ENCODE results near the gene ENPP3.

The ENPP3 gene

DNA sequence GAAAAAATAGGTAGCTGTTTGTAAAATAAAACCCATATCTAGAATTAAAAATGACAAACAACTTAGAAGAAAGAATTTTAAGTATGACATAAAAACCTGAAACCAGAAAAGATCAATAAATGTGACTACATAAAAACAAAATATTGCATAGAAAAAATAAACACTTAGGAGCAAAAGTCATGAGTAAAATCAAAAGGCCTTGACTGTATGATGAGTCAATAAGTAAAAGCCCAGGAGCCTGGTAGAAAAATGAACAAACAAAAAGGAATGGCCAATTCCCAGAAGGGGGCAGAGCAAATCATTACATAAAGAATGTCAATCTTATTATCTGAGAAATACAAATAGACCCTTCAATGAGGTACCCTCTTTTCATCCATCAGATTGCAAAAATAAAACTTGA, 150.0 kb downstream of the ENPP3 start:
- no peak overlapping the region for H3K4me3 ChIP-seq (ENCODE audit: low read length)
- H3K27ac ChIP-seq (ENCODE audit: low read depth, low read length), result no peak overlapping the region
- H3K27me3 ChIP-seq (ENCODE audit: control insufficient read depth, insufficient read depth, low read length), result no peaks in the 10 kb centered on the region
- no peaks in the 10 kb centered on the region for H3K36me3 ChIP-seq (ENCODE audit: control insufficient read depth, insufficient read depth, low read length)
- no peak overlapping the region for H3K9ac ChIP-seq (ENCODE audit: low read length)
- H3K4me1 ChIP-seq (ENCODE audit: control insufficient read depth, insufficient read depth, low read length), result no peaks in the 10 kb centered on the region

DNA sequence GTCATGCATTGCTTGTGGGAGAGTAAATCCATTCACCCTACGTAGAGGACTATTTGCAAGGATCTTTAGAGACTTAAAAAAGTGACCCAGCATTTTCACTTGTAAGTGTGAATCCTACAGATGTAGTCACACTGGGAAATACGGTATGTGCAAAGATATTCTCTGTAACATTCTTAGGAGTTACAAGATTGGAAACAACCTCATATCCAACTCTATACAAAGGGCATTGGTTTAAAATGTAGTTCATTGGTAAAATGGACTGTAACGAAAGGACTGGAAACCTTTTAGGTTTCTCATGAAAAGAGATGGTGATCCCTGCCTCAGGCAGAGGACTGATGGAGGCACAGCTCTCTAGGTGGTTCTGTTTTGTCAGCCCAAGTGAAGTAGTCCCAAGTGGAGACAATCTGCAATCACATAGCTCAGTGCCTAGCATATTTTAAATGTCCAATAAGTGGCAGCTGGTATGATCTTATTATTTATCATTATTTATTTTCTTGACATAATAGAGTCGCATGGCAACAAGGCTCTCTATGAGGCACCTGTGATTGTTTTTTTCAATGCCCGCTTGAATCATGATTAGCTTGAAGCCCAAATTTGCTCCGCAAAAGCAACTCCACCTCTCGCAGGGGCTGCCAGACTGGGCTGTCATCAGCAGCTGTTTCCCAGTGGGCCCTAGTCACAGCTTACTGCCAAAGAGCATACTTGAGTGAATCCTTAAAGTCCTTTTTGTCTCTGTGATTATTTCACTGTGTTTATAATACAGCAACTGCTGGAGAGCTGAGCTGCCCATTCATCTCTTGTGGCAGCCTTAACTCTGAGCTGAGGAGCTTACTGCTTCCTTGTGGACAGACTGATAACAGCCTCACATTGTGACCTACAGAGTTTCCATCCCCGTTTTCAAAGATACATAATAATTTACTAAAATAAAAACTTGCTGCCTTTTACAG, 150.9 kb downstream of the ENPP3 start:
- H3K27me3 ChIP-seq (ENCODE audit: control insufficient read depth, insufficient read depth, low read length), result no peaks in the 10 kb centered on the region
- no peak overlapping the region for H3K9ac ChIP-seq (ENCODE audit: low read length)
- no peak overlapping the region for H3K27ac ChIP-seq (ENCODE audit: low read depth, low read length)
- no peaks in the 10 kb centered on the region for H3K4me1 ChIP-seq (ENCODE audit: control insufficient read depth, insufficient read depth, low read length)
- H3K36me3 ChIP-seq (ENCODE audit: control insufficient read depth, insufficient read depth, low read length), result no peaks in the 10 kb centered on the region
- no peak overlapping the region for H3K4me3 ChIP-seq (ENCODE audit: low read length)

DNA sequence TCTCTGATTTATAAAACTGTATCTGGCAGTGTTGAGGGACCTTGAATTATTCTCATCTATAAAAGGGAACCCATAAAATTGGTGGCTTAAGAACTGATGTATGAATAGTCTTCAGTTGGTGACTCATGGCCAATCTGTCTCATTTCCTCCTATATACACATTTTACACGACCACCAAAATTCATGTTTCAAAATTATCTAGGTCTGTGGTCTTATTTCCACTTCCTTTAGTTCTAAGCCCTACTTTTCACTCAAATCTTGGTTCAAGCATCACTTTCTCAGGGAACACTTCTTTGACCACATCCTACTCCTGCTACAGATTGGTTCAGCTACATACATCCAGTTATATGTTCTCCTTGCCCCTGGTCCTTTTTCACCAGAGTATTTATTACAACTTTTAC, 152.1 kb downstream of the ENPP3 start:
- no peak overlapping the region for H3K27ac ChIP-seq (ENCODE audit: low read depth, low read length)
- H3K36me3 ChIP-seq (ENCODE audit: control insufficient read depth, insufficient read depth, low read length), result no peaks in the 10 kb centered on the region
- H3K4me3 ChIP-seq (ENCODE audit: low read length), result no peak overlapping the region
- no peaks in the 10 kb centered on the region for H3K4me1 ChIP-seq (ENCODE audit: control insufficient read depth, insufficient read depth, low read length)
- H3K9ac ChIP-seq (ENCODE audit: low read length), result no peak overlapping the region
- no peaks in the 10 kb centered on the region for H3K27me3 ChIP-seq (ENCODE audit: control insufficient read depth, insufficient read depth, low read length)

DNA sequence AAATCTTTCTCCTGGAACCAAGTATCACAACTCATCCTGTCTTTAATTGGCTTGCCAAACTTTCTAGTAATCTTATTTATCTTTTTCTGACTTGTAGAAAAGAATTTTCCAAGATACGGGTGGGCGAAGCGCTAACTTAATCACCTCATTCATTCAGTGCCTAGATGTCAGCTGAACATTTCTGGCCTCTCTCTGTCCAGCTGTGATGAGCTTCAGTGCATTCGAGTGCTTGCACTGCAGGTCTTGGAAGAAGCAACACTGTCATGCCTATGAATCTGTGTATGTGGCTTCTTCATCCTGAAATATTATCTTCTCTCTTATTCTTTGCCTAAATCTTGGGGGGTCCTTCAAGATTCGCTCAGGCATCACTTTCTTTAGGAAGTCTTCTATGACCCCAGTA, 154.4 kb downstream of the ENPP3 start:
- H3K9ac ChIP-seq (ENCODE audit: low read length), result no peak overlapping the region
- H3K4me1 ChIP-seq (ENCODE audit: control insufficient read depth, insufficient read depth, low read length), result no peaks in the 10 kb centered on the region
- no peaks in the 10 kb centered on the region for H3K27me3 ChIP-seq (ENCODE audit: control insufficient read depth, insufficient read depth, low read length)
- H3K4me3 ChIP-seq (ENCODE audit: low read length), result no peak overlapping the region
- H3K36me3 ChIP-seq (ENCODE audit: control insufficient read depth, insufficient read depth, low read length), result no peaks in the 10 kb centered on the region
- H3K27ac ChIP-seq (ENCODE audit: low read depth, low read length), result no peak overlapping the region

DNA sequence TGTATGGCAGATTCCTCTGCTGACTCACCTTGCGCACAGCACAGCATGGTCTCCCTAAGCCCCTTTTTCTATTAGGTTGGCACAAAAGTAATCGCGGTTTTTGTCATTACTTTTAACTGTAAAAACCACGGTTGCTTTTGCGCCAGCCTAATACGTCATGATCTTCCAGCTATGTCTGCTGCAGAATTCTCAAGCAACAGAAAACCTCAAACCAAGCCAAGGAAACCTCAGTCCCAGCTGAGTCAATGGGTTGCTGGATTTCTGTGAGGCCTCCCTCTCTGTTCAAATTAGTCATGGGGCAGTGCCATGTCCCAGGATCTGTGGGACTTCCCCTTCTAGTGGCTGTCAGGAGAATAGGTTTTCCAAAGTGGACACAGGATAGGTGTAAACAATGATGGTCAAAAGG, 155.0 kb downstream of the ENPP3 start:
- H3K27me3 ChIP-seq (ENCODE audit: control insufficient read depth, insufficient read depth, low read length), result no peaks in the 10 kb centered on the region
- no peak overlapping the region for H3K4me3 ChIP-seq (ENCODE audit: low read length)
- no peaks in the 10 kb centered on the region for H3K4me1 ChIP-seq (ENCODE audit: control insufficient read depth, insufficient read depth, low read length)
- no peaks in the 10 kb centered on the region for H3K36me3 ChIP-seq (ENCODE audit: control insufficient read depth, insufficient read depth, low read length)
- H3K27ac ChIP-seq (ENCODE audit: low read depth, low read length), result no peak overlapping the region
- H3K9ac ChIP-seq (ENCODE audit: low read length), result no peak overlapping the region

DNA sequence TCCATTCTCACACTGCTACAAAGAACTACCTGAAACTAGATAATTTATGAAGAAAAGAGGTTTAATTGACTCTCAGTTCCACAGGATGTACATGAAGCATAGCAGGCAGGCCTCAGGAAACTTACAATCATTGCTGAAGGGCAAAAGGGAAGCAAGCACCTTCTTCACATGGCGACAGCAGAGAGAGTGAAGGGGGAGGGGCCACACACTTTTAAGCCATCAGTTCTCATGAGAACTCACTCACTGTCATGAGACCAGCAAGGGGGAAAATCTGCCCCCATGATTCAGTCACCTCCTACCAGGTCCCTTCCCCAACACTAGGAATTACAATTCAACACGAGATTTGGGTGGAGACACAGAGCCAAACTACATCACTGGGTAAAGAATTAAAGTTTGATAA, 158.3 kb downstream of the ENPP3 start:
- Histone ChIP-seq H3K27ac (ENCODE audit: low read depth, low read length) (no peak overlapping the region), H3K4me1 (ENCODE audit: control insufficient read depth, insufficient read depth, low read length) (no peaks in the 10 kb centered on the region), H3K36me3 (ENCODE audit: control insufficient read depth, insufficient read depth, low read length) (no peaks in the 10 kb centered on the region), H3K27me3 (ENCODE audit: control insufficient read depth, insufficient read depth, low read length) (no peaks in the 10 kb centered on the region), H3K4me3 (ENCODE audit: low read length) (no peak overlapping the region), H3K9ac (ENCODE audit: low read length) (no peak overlapping the region)
